ENCODE data around the gene MBD5.

DNA sequence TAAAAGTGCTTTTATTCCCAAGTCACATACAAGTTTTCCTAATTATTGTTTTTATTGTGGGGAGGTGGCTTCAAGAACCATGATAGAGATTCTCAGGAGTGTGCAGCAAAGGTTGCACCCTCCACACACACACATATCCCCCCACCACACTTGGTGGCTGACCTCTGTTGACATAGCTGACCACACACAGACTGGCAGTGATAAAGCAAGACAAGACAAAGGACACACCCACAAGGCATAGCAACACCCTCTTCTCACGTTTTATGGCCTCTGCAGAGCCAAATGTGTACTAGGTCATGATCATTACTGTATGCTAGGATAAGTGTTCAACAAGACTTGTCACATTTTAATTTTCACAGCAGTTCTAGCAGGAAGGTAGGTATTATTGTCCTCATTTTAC is 480.7 kb downstream of the MBD5 start:
- TF ChIP-seq, protein P1, sequence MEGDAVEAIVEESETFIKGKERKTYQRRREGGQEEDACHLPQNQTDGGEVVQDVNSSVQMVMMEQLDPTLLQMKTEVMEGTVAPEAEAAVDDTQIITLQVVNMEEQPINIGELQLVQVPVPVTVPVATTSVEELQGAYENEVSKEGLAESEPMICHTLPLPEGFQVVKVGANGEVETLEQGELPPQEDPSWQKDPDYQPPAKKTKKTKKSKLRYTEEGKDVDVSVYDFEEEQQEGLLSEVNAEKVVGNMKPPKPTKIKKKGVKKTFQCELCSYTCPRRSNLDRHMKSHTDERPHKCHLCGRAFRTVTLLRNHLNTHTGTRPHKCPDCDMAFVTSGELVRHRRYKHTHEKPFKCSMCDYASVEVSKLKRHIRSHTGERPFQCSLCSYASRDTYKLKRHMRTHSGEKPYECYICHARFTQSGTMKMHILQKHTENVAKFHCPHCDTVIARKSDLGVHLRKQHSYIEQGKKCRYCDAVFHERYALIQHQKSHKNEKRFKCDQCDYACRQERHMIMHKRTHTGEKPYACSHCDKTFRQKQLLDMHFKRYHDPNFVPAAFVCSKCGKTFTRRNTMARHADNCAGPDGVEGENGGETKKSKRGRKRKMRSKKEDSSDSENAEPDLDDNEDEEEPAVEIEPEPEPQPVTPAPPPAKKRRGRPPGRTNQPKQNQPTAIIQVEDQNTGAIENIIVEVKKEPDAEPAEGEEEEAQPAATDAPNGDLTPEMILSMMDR (conservative IDR thresholded peaks at IDR 0.05) = no peak
- no peak for TF ChIP-seq ZFX (IDR thresholded peaks at IDR 0.05)
